SU-DHL-6 (cell line): ENCODE measurements around the gene ZC3H4.

ENCODE experiments used
- EZH2phosphoT487 ChIP-seq: fragments of 200-600 bp; sonication (generic), shearing (Covaris generic); conservative IDR thresholded peaks from 2 replicates; pipeline ENCODE4 v1.6.1; 2018; ENCODE audit warnings: mild to moderate bottlenecking, antibody characterized with exemption, low read length, moderate library complexity, mixed read lengths
- TF ChIP-seq, protein P1 (sequence below): fragments of 200-600 bp; sonication (generic); IDR thresholded peaks from one replicate; pipeline ENCODE4 v1.5.1; 2017; ENCODE audit warnings: antibody characterized with exemption, mild to moderate bottlenecking, low read length, moderate library complexity; ENCODE audit not compliant: insufficient read depth, poor library complexity, severe bottlenecking

DNA sequence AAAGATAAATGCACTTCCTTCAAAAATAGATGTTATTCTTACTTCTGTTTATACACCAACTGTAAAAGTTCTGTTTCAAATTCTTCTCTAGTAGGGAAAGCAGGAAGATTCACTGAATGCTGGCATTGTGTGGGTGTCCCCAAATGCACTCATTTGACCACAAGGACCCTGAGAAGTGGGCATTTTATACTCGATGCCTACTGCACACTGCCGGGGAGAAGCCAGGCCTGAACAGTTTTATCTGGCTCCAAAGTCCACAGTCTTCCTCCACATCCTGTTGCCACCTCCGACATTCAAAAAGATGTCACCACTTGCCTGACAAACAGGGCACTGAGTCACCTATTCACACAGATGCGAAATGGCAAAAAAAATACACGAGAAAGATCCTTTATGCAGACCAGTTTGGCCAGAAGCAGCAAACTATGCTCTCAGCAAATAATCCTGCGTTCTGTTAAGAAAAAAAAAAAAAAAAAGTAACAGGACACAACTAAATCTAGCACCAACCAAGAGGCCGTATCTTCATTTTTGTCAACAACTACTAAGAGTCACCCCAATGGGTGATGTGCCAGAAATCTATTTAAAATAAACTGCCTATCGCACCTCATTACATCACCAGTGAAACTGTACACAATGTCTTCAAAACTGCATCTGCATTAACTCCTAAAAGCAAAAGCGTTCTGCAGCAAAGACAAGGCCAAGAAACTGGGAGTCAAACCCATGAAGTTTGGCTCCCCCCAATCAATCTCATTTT lies 6.2 kb downstream of the ZC3H4 start:
- TF ChIP-seq, protein P1, sequence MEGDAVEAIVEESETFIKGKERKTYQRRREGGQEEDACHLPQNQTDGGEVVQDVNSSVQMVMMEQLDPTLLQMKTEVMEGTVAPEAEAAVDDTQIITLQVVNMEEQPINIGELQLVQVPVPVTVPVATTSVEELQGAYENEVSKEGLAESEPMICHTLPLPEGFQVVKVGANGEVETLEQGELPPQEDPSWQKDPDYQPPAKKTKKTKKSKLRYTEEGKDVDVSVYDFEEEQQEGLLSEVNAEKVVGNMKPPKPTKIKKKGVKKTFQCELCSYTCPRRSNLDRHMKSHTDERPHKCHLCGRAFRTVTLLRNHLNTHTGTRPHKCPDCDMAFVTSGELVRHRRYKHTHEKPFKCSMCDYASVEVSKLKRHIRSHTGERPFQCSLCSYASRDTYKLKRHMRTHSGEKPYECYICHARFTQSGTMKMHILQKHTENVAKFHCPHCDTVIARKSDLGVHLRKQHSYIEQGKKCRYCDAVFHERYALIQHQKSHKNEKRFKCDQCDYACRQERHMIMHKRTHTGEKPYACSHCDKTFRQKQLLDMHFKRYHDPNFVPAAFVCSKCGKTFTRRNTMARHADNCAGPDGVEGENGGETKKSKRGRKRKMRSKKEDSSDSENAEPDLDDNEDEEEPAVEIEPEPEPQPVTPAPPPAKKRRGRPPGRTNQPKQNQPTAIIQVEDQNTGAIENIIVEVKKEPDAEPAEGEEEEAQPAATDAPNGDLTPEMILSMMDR: no peak
- no peak for TF ChIP-seq EZH2phosphoT487
